ENCODE results near the gene TEC. TPM values are rescaled to one million over a fixed set of nuclear protein-coding genes. Genes with fewer than 3 reads are reported as not detected.
"Not testable (repeated sequence)": the region's sequence is repeated elsewhere in the genome, so short reads cannot be mapped to it uniquely, and the experiment has no call there.

TEC gene
- polyA plus RNA-seq, 1 donor from 2014 or later, result 4.0 TPM

DNA sequence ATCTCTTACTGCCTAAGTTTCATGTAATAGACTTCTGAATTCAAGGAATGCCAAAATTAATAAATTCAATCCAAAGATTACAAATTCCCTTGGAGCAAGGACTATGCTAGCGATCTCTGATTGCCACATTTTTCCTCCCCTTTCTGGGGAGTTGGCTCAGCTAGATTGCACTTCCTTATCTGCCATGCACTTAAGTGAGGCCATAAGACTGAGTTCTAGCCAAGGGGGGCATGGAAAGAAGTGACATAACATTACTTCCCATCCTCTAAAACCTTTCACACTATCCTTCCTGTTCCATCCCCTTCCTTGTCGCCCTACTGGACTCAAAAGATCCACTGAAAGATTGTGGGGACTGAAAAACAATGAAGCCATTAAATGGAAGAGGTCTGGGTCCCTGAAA is 81.8 kb downstream of the TEC start:
- H3K4me1 Mint-ChIP-seq, result peaks cover 10 to 20% (median 14%) of the 10 kb centered on the region in 3 donors
- no peaks in the 10 kb centered on the region for H3K9me3 Mint-ChIP-seq
- H3K27me3 Mint-ChIP-seq, result no peaks in the 10 kb centered on the region
- H3K27ac Mint-ChIP-seq, result no peak overlapping the region
- peaks cover 3% of the 10 kb centered on the region for H3K36me3 Mint-ChIP-seq
- H3K4me3 Mint-ChIP-seq, result no peak overlapping the region

DNA sequence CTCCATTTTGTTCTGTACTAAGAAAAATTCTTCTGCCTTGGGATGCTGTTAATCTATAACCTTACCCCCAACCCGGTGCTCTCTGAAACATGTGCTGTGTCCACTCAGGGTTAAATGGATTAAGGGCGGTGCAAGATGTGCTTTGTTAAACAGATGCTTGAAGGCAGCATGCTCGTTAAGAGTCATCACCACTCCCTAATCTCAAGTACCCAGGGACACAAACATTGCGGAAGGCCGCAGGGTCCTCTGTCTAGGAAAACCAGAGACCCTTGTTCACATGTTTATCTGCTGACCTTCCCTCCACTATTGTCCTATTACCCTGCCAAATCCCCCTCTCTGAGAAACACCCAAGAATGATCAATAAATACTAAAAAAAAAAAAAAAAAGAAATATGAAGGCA is 82.6 kb downstream of the TEC start:
- H3K9me3 Mint-ChIP-seq, H3K27me3 Mint-ChIP-seq, H3K4me3 Mint-ChIP-seq, H3K27ac Mint-ChIP-seq, H3K36me3 Mint-ChIP-seq: not testable (repeated sequence)
- peaks cover 10 to 17% (median 12%) of the 10 kb centered on the region in 3 donors for H3K4me1 Mint-ChIP-seq

- H3K27ac Mint-ChIP-seq, H3K4me3 Mint-ChIP-seq, H3K36me3 Mint-ChIP-seq, H3K9me3 Mint-ChIP-seq, H3K27me3 Mint-ChIP-seq: not testable (repeated sequence)
- H3K4me1 Mint-ChIP-seq, result peaks cover 9 to 15% (median 12%) of the 10 kb centered on the region in 3 donors
These were observed 83.2 kb downstream of the TEC start for GRCh38 chr4:48186394-48186793.

DNA sequence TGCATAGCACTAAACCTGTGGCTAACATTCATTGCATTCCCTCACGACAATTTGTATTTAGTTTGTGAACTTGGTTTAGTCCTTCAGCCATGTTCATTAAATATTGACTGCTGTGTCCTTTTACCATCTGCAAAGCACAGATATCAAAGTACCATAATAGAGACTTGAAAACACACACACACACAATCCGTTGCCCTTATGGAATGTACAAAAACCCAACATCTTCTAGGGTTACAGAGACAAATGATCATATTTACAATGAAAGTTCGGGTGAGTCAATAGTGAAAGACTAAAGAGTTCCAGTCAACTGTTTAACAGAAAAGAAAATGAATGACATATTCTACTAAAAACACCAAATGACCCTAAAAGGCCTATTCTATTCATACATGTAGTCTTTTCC is 84.8 kb downstream of the TEC start:
- H3K4me3 Mint-ChIP-seq, result no peak overlapping the region
- no peak overlapping the region for H3K27ac Mint-ChIP-seq
- no peaks in the 10 kb centered on the region for H3K27me3 Mint-ChIP-seq

DNA sequence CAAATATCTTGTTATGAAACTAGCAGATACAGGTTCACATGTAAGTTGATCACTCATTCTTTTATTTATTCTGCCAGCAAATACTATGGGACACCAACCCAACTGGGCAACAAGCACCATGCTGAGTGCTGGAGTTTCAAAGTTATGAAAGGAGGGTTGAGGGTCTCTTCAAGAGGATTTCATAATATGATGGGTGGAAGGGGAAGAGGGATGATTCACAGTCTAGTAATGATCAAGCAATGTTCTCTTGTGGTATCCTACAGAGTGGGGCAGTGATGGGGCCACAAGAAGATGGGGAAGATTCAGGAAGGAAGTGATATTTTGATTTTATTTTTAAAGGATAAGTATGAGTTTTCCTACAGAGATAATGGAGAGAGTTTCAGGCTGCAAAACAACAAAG is 89.4 kb downstream of the TEC start:
- Mint-ChIP-seq H3K4me1 (peaks cover 7 to 11% (median 10%) of the 10 kb centered on the region in 3 donors), H3K27me3 (no peaks in the 10 kb centered on the region), H3K9me3 (peaks cover 0 to 8% (median 5%) of the 10 kb centered on the region in 3 donors), H3K4me3 (no peak overlapping the region), H3K36me3 (peaks cover 15% of the 10 kb centered on the region), H3K27ac (peak overlapping the region in 1 of 3 donors; percentile 82)

More for the DNA sequence above, 84.8 kb downstream of the TEC start:
- H3K9me3 Mint-ChIP-seq, result no peaks in the 10 kb centered on the region
- peaks cover 10% of the 10 kb centered on the region for H3K36me3 Mint-ChIP-seq
- H3K4me1 Mint-ChIP-seq, result peaks cover 3 to 10% (median 8%) of the 10 kb centered on the region in 3 donors

- Mint-ChIP-seq H3K9me3 (peaks cover 0 to 8% (median 5%) of the 10 kb centered on the region in 3 donors), H3K36me3 (peaks cover 16% of the 10 kb centered on the region), H3K27ac (no peak overlapping the region), H3K4me3 (no peak overlapping the region), H3K27me3 (no peaks in the 10 kb centered on the region), H3K4me1 (peaks cover 7 to 10% (median 7%) of the 10 kb centered on the region in 3 donors)
These were observed 90.7 kb downstream of the TEC start for GRCh38 chr4:48178931-48179330.

DNA sequence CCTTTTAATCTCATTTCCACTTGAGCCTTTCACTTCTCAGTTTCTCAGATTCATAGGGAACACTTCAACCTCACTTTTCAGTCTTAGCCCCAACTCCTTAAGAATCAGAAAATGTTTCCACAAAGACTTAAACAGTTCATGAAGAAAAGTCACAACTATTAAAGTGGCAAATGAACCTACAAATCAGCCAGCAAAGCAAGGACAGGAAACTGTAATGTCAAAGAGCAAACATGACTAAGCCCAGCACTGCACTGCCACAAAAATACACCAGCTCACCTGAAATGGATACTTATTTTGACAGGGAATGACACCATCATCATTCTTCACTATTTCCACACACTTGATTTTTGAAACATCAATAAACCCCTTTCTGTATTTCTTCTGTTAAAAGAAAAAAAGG is 93.8 kb downstream of the TEC start:
- Mint-ChIP-seq H3K27me3 (no peaks in the 10 kb centered on the region), H3K4me3 (no peak overlapping the region), H3K27ac (no peak overlapping the region), H3K36me3 (peaks cover 11% of the 10 kb centered on the region), H3K9me3 (peaks cover 0 to 8% (median 5%) of the 10 kb centered on the region in 3 donors), H3K4me1 (peaks cover 4 to 10% (median 5%) of the 10 kb centered on the region in 3 donors)

GRCh38 chr4:48175328-48175727 is 94.3 kb downstream of the TEC start:
- no peak overlapping the region for H3K27ac Mint-ChIP-seq

GRCh38 chr4:48173056-48173991 is 96.3 kb downstream of the TEC start:
- Mint-ChIP-seq H3K4me3 (no peak overlapping the region), H3K36me3 (peaks cover 8% of the 10 kb centered on the region), H3K9me3 (peaks cover 0 to 6% (median 5%) of the 10 kb centered on the region in 3 donors), H3K27me3 (no peaks in the 10 kb centered on the region), H3K4me1 (peaks cover 3 to 6% (median 4%) of the 10 kb centered on the region in 3 donors), H3K27ac (no peak overlapping the region)

More at GRCh38 chr4:48175328-48175727, 94.3 kb downstream of the TEC start:
- Mint-ChIP-seq H3K36me3 (peaks cover 7% of the 10 kb centered on the region), H3K27me3 (no peaks in the 10 kb centered on the region), H3K4me3 (no peak overlapping the region), H3K9me3 (peaks cover 0 to 8% (median 5%) of the 10 kb centered on the region in 3 donors), H3K4me1 (peaks cover 4 to 6% (median 4%) of the 10 kb centered on the region in 3 donors)

DNA sequence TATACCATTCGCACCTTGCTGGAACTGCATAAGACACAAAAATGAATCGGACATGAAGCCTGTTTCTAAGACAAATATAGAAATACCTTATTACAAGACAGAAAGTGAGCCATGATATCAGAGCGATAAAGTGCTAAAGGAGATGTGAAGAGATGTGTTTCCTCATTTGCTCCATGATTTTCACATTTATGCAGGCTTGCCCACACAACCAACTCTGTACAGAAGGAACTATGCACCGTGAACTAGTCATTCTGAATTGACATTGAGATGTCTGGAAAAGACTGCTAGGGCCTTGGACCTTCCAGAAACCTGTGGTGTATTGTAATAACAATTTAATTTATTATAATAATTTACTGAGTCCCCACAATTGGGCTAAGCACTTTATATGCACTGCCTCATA is 97.0 kb downstream of the TEC start:
- H3K4me3 Mint-ChIP-seq, result no peak overlapping the region
- no peaks in the 10 kb centered on the region for H3K27me3 Mint-ChIP-seq
- peaks cover 3 to 6% (median 4%) of the 10 kb centered on the region in 3 donors for H3K4me1 Mint-ChIP-seq
- H3K36me3 Mint-ChIP-seq, result peaks cover 12% of the 10 kb centered on the region
- no peak overlapping the region for H3K27ac Mint-ChIP-seq
- H3K9me3 Mint-ChIP-seq, result no peaks in the 10 kb centered on the region

DNA sequence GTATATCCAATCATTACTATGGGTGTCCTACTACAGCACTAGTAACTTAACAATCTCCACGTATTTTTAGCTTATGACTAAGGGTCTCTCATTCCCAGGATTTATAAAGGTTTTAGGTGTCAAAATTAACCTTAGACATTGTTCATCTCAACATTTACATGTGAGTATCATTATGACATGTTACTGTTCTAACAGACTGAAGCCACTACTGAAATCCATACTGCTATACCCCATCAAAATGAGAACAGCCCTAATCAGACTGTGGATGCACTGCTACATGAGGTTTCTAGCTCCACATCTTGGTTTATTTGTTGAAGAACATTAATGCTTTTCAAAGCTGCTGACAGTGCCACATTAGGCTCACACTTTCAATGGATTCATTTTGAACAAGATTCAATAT is 100.0 kb downstream of the TEC start:
- Mint-ChIP-seq H3K27me3 (no peaks in the 10 kb centered on the region), H3K27ac (no peak overlapping the region), H3K9me3 (no peaks in the 10 kb centered on the region), H3K4me3 (no peak overlapping the region), H3K4me1 (no peaks in the 10 kb centered on the region), H3K36me3 (peaks cover 26% of the 10 kb centered on the region)

DNA sequence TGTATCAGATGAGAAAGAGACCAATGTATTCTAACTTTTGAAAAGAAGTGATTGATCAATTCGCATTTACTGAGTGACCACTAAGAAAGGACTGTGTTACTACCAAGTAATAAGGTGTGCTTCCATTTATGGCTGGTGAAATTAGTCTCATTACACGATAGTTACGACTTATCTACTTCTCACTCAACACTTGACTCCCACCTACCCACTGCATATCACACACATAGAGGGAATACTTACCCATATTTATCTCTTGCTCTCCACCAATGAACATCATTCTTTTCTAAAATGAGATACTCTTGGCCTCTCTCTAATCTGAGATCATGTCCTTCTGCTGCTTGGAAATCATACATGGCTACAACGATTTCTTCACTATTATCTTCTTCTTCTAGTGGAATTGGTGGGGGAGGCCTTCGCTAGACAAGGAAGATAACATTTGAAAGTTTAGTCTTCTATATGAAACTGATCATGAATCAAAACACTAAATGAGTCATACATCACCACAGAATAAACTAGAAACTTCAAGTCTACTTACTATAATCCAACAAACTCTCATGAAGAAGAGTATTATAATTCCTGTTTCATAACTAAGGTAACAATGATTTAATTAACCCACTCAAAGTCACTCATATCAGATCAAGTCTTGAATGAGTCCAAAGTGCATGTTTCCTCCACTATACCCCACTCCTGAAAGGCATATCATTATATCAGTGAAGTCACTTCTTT is 101.9 kb downstream of the TEC start:
- Mint-ChIP-seq H3K36me3 (peaks cover 25% of the 10 kb centered on the region), H3K4me1 (no peaks in the 10 kb centered on the region), H3K4me3 (no peak overlapping the region), H3K27ac (no peak overlapping the region), H3K9me3 (no peaks in the 10 kb centered on the region), H3K27me3 (no peaks in the 10 kb centered on the region)

GRCh38 chr4:48164561-48164960 is 105.1 kb downstream of the TEC start:
- not testable (repeated sequence) for H3K27me3 Mint-ChIP-seq, H3K27ac Mint-ChIP-seq, H3K4me3 Mint-ChIP-seq, H3K9me3 Mint-ChIP-seq, H3K4me1 Mint-ChIP-seq
- H3K36me3 Mint-ChIP-seq, result peaks cover 24% of the 10 kb centered on the region

DNA sequence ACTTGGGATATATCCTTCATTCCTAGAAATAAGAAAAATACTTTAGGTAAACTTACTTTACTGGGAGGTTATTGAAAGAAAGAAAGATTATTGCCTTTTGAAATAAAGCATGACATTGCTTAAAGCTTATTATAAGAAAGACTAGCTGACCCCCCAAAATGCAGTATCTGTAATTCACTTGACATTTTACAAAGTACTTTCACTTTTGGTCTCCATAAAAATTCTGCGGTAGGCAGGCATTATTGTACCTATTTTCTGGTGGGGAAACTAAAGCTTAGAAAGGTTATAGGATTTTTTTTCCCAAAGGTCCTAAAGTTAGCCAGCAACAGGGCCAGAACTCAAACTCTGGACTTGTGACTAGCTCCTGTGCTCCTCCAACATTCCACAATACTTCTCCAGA is 105.9 kb downstream of the TEC start:
- no peak overlapping the region for H3K4me3 Mint-ChIP-seq
- no peaks in the 10 kb centered on the region for H3K9me3 Mint-ChIP-seq
- H3K27ac Mint-ChIP-seq, result no peak overlapping the region
- peaks cover 27% of the 10 kb centered on the region for H3K36me3 Mint-ChIP-seq
- H3K4me1 Mint-ChIP-seq, result no peaks in the 10 kb centered on the region
- H3K27me3 Mint-ChIP-seq, result no peaks in the 10 kb centered on the region

DNA sequence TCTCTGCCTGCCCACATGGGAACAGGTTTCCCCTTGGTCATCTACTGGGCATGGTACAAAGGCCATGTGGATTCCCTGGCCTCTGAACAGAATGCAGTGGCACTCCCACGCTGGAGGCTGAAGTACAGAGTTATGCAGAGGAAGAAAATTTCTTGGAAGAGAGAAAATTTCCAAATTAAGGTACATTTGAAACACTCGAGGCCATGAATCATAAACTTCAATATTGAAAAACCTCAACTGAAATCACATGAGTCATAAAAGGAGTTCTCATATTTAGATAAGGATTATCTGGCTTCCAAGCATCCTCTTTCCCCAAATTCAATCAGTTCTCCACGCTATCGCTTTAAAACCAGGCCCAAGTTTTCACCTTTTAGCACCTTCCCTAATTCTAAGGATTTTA is 107.5 kb downstream of the TEC start:
- Mint-ChIP-seq H3K36me3 (peaks cover 22% of the 10 kb centered on the region), H3K27ac (no peak overlapping the region), H3K27me3 (no peaks in the 10 kb centered on the region), H3K4me3 (no peak overlapping the region), H3K4me1 (no peaks in the 10 kb centered on the region), H3K9me3 (peaks cover 0 to 2% (median 0%) of the 10 kb centered on the region in 3 donors)

Measured in IgD-negative memory B cell (primary cell).